ENCODE data around the gene TNS2. TPM values are rescaled to one million over a fixed set of nuclear protein-coding genes. Genes with fewer than 3 reads are reported as not detected.

The TNS2 gene
- total and polyA plus RNA-seq, 10 of the 15 experiments (the other 5 are each of a cell fraction or from before 2014, with no cell fraction given) = 0.03 to 0.72 (median 0.16) TPM; not detected in 4

- no peaks in the 10 kb centered on the region for H3K79me2 ChIP-seq (ENCODE audit: control insufficient read depth, insufficient read depth, low read length)
- H3K4me3 ChIP-seq = no peak overlapping the region
- H3K27me3 ChIP-seq (replicated peaks in 1 of 2; ENCODE audit: control insufficient read depth in 2 of 2, insufficient read depth in 2 of 2, low read length in 1 of 2) = no peaks in the 10 kb centered on the region
- H4K20me1 ChIP-seq (ENCODE audit: control insufficient read depth, insufficient read depth) = no peaks in the 10 kb centered on the region
- ChIA-PET SMC1A (ENCODE audit: uncharacterized antibody, unreplicated experiment) (interaction anchor here (7.8 kb wide), 1 partner anchor 37 kb away, joined by 126 read pairs; the partner anchor contains the start of gene SOAT2), RAD21 (ENCODE audit: unreplicated experiment) (interaction anchor here (4.5 kb wide), 1 partner anchor 35 kb away, joined by 84 read pairs; the partner anchor contains the start of gene IGFBP6), POLR2A (interaction anchor here (0.5 kb wide), 1 partner anchor 143 kb away, joined by 3 read pairs; the partner anchor contains the start of gene ITGB7), CTCF (interaction anchor here (0.7 to 12.1 kb wide), 6 partner anchors 8 to 37 kb away, joined by 3 to 355 read pairs (median 28); partner anchors contain the start of genes IGFBP6, SOAT2 and SPRYD3)
- WGBS (ENCODE audit: insufficient coverage, insufficient replicate concordance, low lambda C conversion rate, missing lambda C conversion rate) = 69% methylated on average over 13 of the region's 13 CpGs
- no TSS peak for BruUV-seq (replicated peaks)
- H3K4me1 ChIP-seq (ENCODE audit: control insufficient read depth, insufficient read depth, low read length) = no peaks in the 10 kb centered on the region
- no peaks in the 10 kb centered on the region for H3K9me3 ChIP-seq (replicated peaks; ENCODE audit: control insufficient read depth, insufficient read depth, low read length)
- FAIRE-seq = no peak
- H3K36me3 ChIP-seq (ENCODE audit: control insufficient read depth in 2 of 2, insufficient read depth in 2 of 2, low read length in 1 of 2) = peaks cover 6 to 7% of the 10 kb centered on the region in 2 experiments; a peak in 3 of 4 replicates
- H3K9ac ChIP-seq (ENCODE audit: control insufficient read depth, insufficient read depth, low read length) = no peak overlapping the region
- no peak for TF ChIP-seq NRF1 (conservative IDR thresholded peaks at IDR 0.05; ENCODE audit: low read depth, low read length)
- no peak for TF ChIP-seq DPF2 (IDR thresholded peaks at IDR 0.05)
- TF ChIP-seq MTA3 (IDR thresholded peaks at IDR 0.05; ENCODE audit: borderline replicate concordance, low read length) = no peak
- TF ChIP-seq LARP7 (IDR thresholded peaks at IDR 0.05) = no peak
- no peak for TF ChIP-seq NFXL1 (IDR thresholded peaks at IDR 0.05; ENCODE audit: borderline replicate concordance)
- TF ChIP-seq TARDBP (IDR thresholded peaks at IDR 0.05; ENCODE audit: borderline replicate concordance) = no peak
- TF ChIP-seq HDAC2 (IDR thresholded peaks at IDR 0.05) = no peak
- no peak for TF ChIP-seq RAD21 (IDR thresholded peaks at IDR 0.05; ENCODE audit: insufficient read depth, low read depth, low read length)
- TF ChIP-seq, protein P1, sequence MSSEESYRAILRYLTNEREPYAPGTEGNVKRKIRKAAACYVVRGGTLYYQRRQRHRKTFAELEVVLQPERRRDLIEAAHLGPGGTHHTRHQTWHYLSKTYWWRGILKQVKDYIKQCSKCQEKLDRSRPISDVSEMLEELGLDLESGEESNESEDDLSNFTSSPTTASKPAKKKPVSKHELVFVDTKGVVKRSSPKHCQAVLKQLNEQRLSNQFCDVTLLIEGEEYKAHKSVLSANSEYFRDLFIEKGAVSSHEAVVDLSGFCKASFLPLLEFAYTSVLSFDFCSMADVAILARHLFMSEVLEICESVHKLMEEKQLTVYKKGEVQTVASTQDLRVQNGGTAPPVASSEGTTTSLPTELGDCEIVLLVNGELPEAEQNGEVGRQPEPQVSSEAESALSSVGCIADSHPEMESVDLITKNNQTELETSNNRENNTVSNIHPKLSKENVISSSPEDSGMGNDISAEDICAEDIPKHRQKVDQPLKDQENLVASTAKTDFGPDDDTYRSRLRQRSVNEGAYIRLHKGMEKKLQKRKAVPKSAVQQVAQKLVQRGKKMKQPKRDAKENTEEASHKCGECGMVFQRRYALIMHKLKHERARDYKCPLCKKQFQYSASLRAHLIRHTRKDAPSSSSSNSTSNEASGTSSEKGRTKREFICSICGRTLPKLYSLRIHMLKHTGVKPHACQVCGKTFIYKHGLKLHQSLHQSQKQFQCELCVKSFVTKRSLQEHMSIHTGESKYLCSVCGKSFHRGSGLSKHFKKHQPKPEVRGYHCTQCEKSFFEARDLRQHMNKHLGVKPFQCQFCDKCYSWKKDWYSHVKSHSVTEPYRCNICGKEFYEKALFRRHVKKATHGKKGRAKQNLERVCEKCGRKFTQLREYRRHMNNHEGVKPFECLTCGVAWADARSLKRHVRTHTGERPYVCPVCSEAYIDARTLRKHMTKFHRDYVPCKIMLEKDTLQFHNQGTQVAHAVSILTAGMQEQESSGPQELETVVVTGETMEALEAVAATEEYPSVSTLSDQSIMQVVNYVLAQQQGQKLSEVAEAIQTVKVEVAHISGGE (CRISPR knock-in tag; IDR thresholded peaks at IDR 0.05) = no peak
- TF ChIP-seq ZBED1 (IDR thresholded peaks at IDR 0.05; ENCODE audit: borderline replicate concordance) = no peak
- no peak overlapping the region for H3K4me2 ChIP-seq (ENCODE audit: control insufficient read depth, insufficient read depth)
- no peak overlapping the region for H3K27ac ChIP-seq (ENCODE audit: control insufficient read depth, insufficient read depth)
- no peak for DNase-seq (ENCODE audit: low read depth, low spot score)
- in situ Hi-C loops (cut with MboI) (no loop called here), intact Hi-C loops (cut with micrococcal nuclease; ENCODE audit: unreplicated experiment) (no loop called here)
- ATAC-seq = no peak
- no peak overlapping the region for H2AFZ ChIP-seq (ENCODE audit: control insufficient read depth, low read depth, low read length)
Observed at GRCh38 chr12:53063708-53064612, 14.1 kb downstream of the TNS2 start.

Measured in GM12878 (cell line).